H9 (cell line): ENCODE results near the gene LONP2. TPM values are rescaled to one million over a fixed set of nuclear protein-coding genes. Genes with fewer than 3 reads are reported as not detected.

Experiments
- DNase-seq: peaks from one replicate; pipeline ENCODE4 v3.0.0-alpha.2; 2017
- H2AFZ ChIP-seq: one replicate; pipeline ENCODE4 v1.6.1; 2013; ENCODE audit warnings: mild to moderate bottlenecking, low read length, control low read depth, moderate library complexity
- H2AK5ac ChIP-seq: 2 replicates; pipeline ENCODE4 v1.6.1; 2013; ENCODE audit warnings: low read length, control low read depth, mixed read lengths; ENCODE audit not compliant: insufficient read length
- H2BK120ac ChIP-seq: one replicate; pipeline ENCODE4 v1.6.1; 2013; ENCODE audit warnings: low read depth, mild to moderate bottlenecking, low read length, control low read depth, inconsistent platforms; ENCODE audit not compliant: poor library complexity, severe bottlenecking
- H2BK12ac ChIP-seq: 2 replicates; pipeline ENCODE4 v1.6.1; 2013; ENCODE audit warnings: low read length, control low read depth, mixed read lengths, low read depth; ENCODE audit not compliant: insufficient read length
- H2BK15ac ChIP-seq: 2 replicates; pipeline ENCODE4 v1.6.1; 2013; ENCODE audit warnings: low read depth, low read length, control low read depth
- H2BK20ac ChIP-seq: one replicate; pipeline ENCODE4 v1.6.1; 2013; ENCODE audit warnings: low read depth, mild to moderate bottlenecking, low read length, control low read depth, inconsistent platforms; ENCODE audit not compliant: poor library complexity, severe bottlenecking
- H2BK5ac ChIP-seq: 2 replicates; pipeline ENCODE4 v1.6.1; 2013; ENCODE audit warnings: low read length, control low read depth, mixed read lengths; ENCODE audit not compliant: insufficient read length
- H3K14ac ChIP-seq: 2 replicates; pipeline ENCODE4 v1.6.1; 2013; ENCODE audit warnings: low read length, control low read depth; ENCODE audit not compliant: insufficient read depth
- H3K18ac ChIP-seq: 2 replicates; pipeline ENCODE4 v1.6.1; 2013; ENCODE audit warnings: low read depth, mild to moderate bottlenecking, mixed read lengths, low read length, control low read depth; ENCODE audit not compliant: insufficient read length
- H3K23ac ChIP-seq: 2 replicates; pipeline ENCODE4 v1.6.1; 2013; ENCODE audit warnings: low read length, control low read depth, mixed read lengths, low read depth; ENCODE audit not compliant: insufficient read length
- H3K23me2 ChIP-seq: 2 replicates; pipeline ENCODE4 v1.6.1; 2013; ENCODE audit warnings: low read depth, mild to moderate bottlenecking, mixed read lengths, low read length, control low read depth; ENCODE audit not compliant: insufficient read length, poor library complexity, severe bottlenecking
- H3K27ac ChIP-seq: 2 replicates; pipeline ENCODE4 v1.5.1; 2013; ENCODE audit warnings: low read length, control low read depth, mixed read lengths, low read depth; ENCODE audit not compliant: insufficient read length
- H3K27me3 ChIP-seq: 2 replicates; pipeline ENCODE4 v1.6.1; 2013; ENCODE audit warnings: low read length, control low read depth, inconsistent platforms; ENCODE audit not compliant: insufficient read depth
- H3K4ac ChIP-seq: 2 replicates; pipeline ENCODE4 v1.6.1; 2013; ENCODE audit warnings: low read depth, mild to moderate bottlenecking, control low read depth, inconsistent platforms, low read length, moderate library complexity
- H3K4me1 ChIP-seq: 2 replicates; pipeline ENCODE4 v1.6.1; 2013; ENCODE audit warnings: low read length, control low read depth, inconsistent platforms; ENCODE audit not compliant: insufficient read depth
- H3K4me2 ChIP-seq: 2 replicates; pipeline ENCODE4 v1.6.1; 2013; ENCODE audit warnings: low read length, control low read depth, mixed read lengths; ENCODE audit not compliant: insufficient read length, insufficient read depth
- H3K56ac ChIP-seq: 2 replicates; pipeline ENCODE4 v1.6.1; 2013; ENCODE audit warnings: low read depth, mild to moderate bottlenecking, mixed read lengths, low read length, control low read depth; ENCODE audit not compliant: insufficient read length
- H3K79me1 ChIP-seq: 2 replicates; pipeline ENCODE4 v1.6.1; 2013; ENCODE audit warnings: low read depth, mild to moderate bottlenecking, moderate library complexity, low read length, control low read depth, inconsistent platforms; ENCODE audit not compliant: insufficient read depth, poor library complexity, severe bottlenecking
- H3K79me2 ChIP-seq: 2 replicates; pipeline ENCODE4 v1.6.1; 2013; ENCODE audit warnings: low read length, control low read depth, inconsistent platforms; ENCODE audit not compliant: insufficient read depth
- H3K9ac ChIP-seq: 2 replicates; pipeline ENCODE4 v1.6.1; 2013; ENCODE audit warnings: low read length, control low read depth, mixed read lengths; ENCODE audit not compliant: insufficient read length; ENCODE audit errors: extremely low read depth
- H3K9me3 ChIP-seq: one replicate; pipeline ENCODE4 v1.6.1; 2013; ENCODE audit warnings: low read depth, low read length, inconsistent platforms; ENCODE audit not compliant: control insufficient read depth
- H3T11ph ChIP-seq: one replicate; pipeline ENCODE4 v1.6.1; 2013; ENCODE audit warnings: mild to moderate bottlenecking, low read length, control low read depth, inconsistent platforms
- H4K20me1 ChIP-seq: one replicate; pipeline ENCODE4 v1.6.1; 2013; ENCODE audit not compliant: control insufficient read depth, insufficient read length, insufficient read depth
- H4K5ac ChIP-seq: 2 replicates; pipeline ENCODE4 v1.6.1; 2013; ENCODE audit warnings: low read depth, mild to moderate bottlenecking, mixed read lengths, low read length, control low read depth; ENCODE audit not compliant: insufficient read length
- H4K8ac ChIP-seq: replicated peaks from 2 replicates; pipeline ENCODE4 v1.6.1; 2013; ENCODE audit warnings: low read length, control low read depth, mixed read lengths, low read depth; ENCODE audit not compliant: insufficient read length
- H4K91ac ChIP-seq: 2 replicates; pipeline ENCODE4 v1.6.1; 2013; ENCODE audit warnings: low read depth, mild to moderate bottlenecking, moderate library complexity, mixed read lengths, low read length, control low read depth; ENCODE audit not compliant: insufficient read length
- H3K27ac Mint-ChIP-seq, 3 experiments: 2 replicates in 2 of 3; 3 replicates in 1 of 3; pipeline ENCODE4 v1.8.0; 2020 to 2021; ENCODE audit warnings: mixed read lengths in 3 of 3, mild to moderate bottlenecking in 1 of 3, moderate library complexity in 1 of 3
- H3K27me3 Mint-ChIP-seq: 2 replicates; pipeline ENCODE4 v1.8.0; 2021; ENCODE audit warnings: low read depth, mild to moderate bottlenecking, moderate library complexity, mixed read lengths
- H3K36me3 Mint-ChIP-seq, 3 experiments: 2 replicates in 2 of 3; 3 replicates in 1 of 3; pipeline ENCODE4 v1.8.0; 2020 to 2021; ENCODE audit warnings: low read depth in 3 of 3, mixed read lengths in 3 of 3; ENCODE audit not compliant: insufficient read depth in 1 of 3
- H3K4me1 Mint-ChIP-seq, 2 experiments: 2 replicates each; pipeline ENCODE4 v1.8.0; 2020; ENCODE audit warnings: mixed read lengths in 2 of 2
- H3K4me3 Mint-ChIP-seq, 2 experiments: 2 replicates in 1 of 2; 3 replicates in 1 of 2; pipeline ENCODE4 v1.8.0; 2020 to 2021; ENCODE audit warnings: mild to moderate bottlenecking in 2 of 2, mixed read lengths in 2 of 2, moderate library complexity in 1 of 2
- H3K9me3 Mint-ChIP-seq, 2 experiments: 2 replicates in 1 of 2; 3 replicates in 1 of 2; pipeline ENCODE4 v1.8.0; 2020; ENCODE audit warnings: mild to moderate bottlenecking in 2 of 2, mixed read lengths in 2 of 2, moderate library complexity in 1 of 2
- WGBS: extraction: QIAGEN DNeasy Blood & Tissue Kit; methylation state at CpG from one replicate; pipeline ENCODE4 v1.1.7; 2013; ENCODE audit warnings: missing lambda C conversion rate, low lambda C conversion rate, mixed read lengths; ENCODE audit not compliant: insufficient read length; ENCODE audit errors: extremely low coverage; 5-methylcytosine and 5-hydroxymethylcytosine counted together
- total RNA-seq: library from RNA; stranded (reverse); gene quantifications from 2 replicates; pipeline ENCODE4 v1.2.1, GENCODE V29; 2021
- TF ChIP-seq, protein P1 (sequence below): fragments of 200-600 bp; sonication (generic); conservative IDR thresholded peaks from 3 replicates; pipeline ENCODE4 v1.8.0; 2021; ENCODE audit warnings: antibody characterized with exemption, mild to moderate bottlenecking

LONP2 gene
- total RNA-seq, 1 experiment from 2014 or later, result 27.8 TPM

DNA sequence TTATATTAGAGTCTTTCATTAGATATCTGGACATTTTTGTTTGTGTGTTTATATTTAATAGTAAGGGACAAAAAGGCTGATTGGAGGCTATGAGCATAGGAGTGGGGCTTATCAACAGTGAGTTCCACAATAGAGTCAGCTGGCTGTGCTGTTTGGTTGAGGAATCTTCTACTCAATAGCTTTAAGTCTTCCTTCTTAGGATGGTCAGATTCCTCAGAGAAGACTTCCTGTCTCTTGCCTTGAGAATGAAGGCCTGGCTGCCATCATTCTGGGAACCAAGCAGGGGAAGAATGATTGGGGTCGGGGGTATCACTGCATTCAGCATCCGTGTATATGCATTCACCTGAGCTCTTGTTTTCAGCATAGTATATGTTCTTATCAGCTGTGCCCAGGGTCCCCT lies 35.1 kb downstream of the LONP2 start:
- Histone ChIP-seq H3K23me2 (no peaks in the 10 kb centered on the region), H3K4me2 (no peak overlapping the region), H3K27me3 (no peaks in the 10 kb centered on the region), H3K79me2 (no peaks in the 10 kb centered on the region), H4K8ac (no peak overlapping the region), H2BK5ac (no peak overlapping the region), H3K9me3 (no peaks in the 10 kb centered on the region), H3T11ph (no peak overlapping the region), H4K20me1 (no peaks in the 10 kb centered on the region), H2BK120ac (no peak overlapping the region), H2BK15ac (no peak overlapping the region), H3K9ac (no peak overlapping the region), H3K18ac (no peak overlapping the region), H2AK5ac (no peak overlapping the region), H3K14ac (no peak overlapping the region), H3K23ac (no peak overlapping the region), H3K4me1 (peaks cover 4% of the 10 kb centered on the region), H4K5ac (no peak overlapping the region), H3K27ac (no peak overlapping the region), H3K4ac (no peak overlapping the region), H2BK20ac (no peak overlapping the region), H3K56ac (no peak overlapping the region), H3K79me1 (no peaks in the 10 kb centered on the region), H2BK12ac (no peak overlapping the region), H4K91ac (no peak overlapping the region), H2AFZ (no peak overlapping the region)
- H3K4me1 Mint-ChIP-seq, result peaks cover 7 to 17% of the 10 kb centered on the region in 2 experiments
- H3K9me3 Mint-ChIP-seq, result no peaks in the 10 kb centered on the region
- H3K27ac Mint-ChIP-seq, result no peak overlapping the region
- WGBS, result no CpG with 5 or more reads among the region's 2 CpGs
- no peak overlapping the region for H3K4me3 Mint-ChIP-seq
- no peaks in the 10 kb centered on the region for H3K27me3 Mint-ChIP-seq
- TF ChIP-seq, protein P1, sequence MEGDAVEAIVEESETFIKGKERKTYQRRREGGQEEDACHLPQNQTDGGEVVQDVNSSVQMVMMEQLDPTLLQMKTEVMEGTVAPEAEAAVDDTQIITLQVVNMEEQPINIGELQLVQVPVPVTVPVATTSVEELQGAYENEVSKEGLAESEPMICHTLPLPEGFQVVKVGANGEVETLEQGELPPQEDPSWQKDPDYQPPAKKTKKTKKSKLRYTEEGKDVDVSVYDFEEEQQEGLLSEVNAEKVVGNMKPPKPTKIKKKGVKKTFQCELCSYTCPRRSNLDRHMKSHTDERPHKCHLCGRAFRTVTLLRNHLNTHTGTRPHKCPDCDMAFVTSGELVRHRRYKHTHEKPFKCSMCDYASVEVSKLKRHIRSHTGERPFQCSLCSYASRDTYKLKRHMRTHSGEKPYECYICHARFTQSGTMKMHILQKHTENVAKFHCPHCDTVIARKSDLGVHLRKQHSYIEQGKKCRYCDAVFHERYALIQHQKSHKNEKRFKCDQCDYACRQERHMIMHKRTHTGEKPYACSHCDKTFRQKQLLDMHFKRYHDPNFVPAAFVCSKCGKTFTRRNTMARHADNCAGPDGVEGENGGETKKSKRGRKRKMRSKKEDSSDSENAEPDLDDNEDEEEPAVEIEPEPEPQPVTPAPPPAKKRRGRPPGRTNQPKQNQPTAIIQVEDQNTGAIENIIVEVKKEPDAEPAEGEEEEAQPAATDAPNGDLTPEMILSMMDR, result no peak
- DNase-seq, result no peak
- H3K36me3 Mint-ChIP-seq, result peaks cover 0 to 18% (median 6%) of the 10 kb centered on the region in 3 experiments; a peak in 4 of 7 replicates
